ENCODE measurements around the gene PPP1R15B.

The PPP1R15B gene

GRCh38 chr1:204356997-204357396, 54.6 kb downstream of the PPP1R15B start:
- TF ChIP-seq USF1 (IDR thresholded peaks at IDR 0.05): no peak
- no peak for TF ChIP-seq TEAD4 (IDR thresholded peaks at IDR 0.05)
- no peak for TF ChIP-seq TAF1 (IDR thresholded peaks at IDR 0.05; ENCODE audit: low read depth)
- no peak for TF ChIP-seq NFIC (IDR thresholded peaks at IDR 0.05)
- no peak for TF ChIP-seq CREB1 (IDR thresholded peaks at IDR 0.05; ENCODE audit: low read depth)
- no peak for TF ChIP-seq MAX (IDR thresholded peaks at IDR 0.05)
- TF ChIP-seq TCF12 (IDR thresholded peaks at IDR 0.05; ENCODE audit: low read depth): no peak
- TF ChIP-seq FOXM1 (IDR thresholded peaks at IDR 0.05; ENCODE audit: borderline replicate concordance, low read depth): no peak
- no peak for TF ChIP-seq YY1 (IDR thresholded peaks at IDR 0.05; ENCODE audit: low read depth)
- TF ChIP-seq EGR1 (IDR thresholded peaks at IDR 0.05): no peak
- no peak for TF ChIP-seq CEBPB (IDR thresholded peaks at IDR 0.05)
- TF ChIP-seq REST (IDR thresholded peaks at IDR 0.05; ENCODE audit: low read depth): no peak
- no peak for TF ChIP-seq EP300 (IDR thresholded peaks at IDR 0.05; ENCODE audit: borderline replicate concordance)
- no peak for TF ChIP-seq ZBTB7A (IDR thresholded peaks at IDR 0.05; ENCODE audit: low read depth)
- no peak for TF ChIP-seq RAD21 (IDR thresholded peaks at IDR 0.05; ENCODE audit: low read depth)

GRCh38 chr1:204355913-204356312, 55.7 kb downstream of the PPP1R15B start:
- TF ChIP-seq CREB1 (IDR thresholded peaks at IDR 0.05; ENCODE audit: low read depth) (no peak), RAD21 (IDR thresholded peaks at IDR 0.05; ENCODE audit: low read depth) (no peak), NFIC (IDR thresholded peaks at IDR 0.05) (no peak), ZBTB7A (IDR thresholded peaks at IDR 0.05; ENCODE audit: low read depth) (no peak), USF1 (IDR thresholded peaks at IDR 0.05) (no peak), TCF12 (IDR thresholded peaks at IDR 0.05; ENCODE audit: low read depth) (no peak), FOXM1 (IDR thresholded peaks at IDR 0.05; ENCODE audit: borderline replicate concordance, low read depth) (no peak), EP300 (IDR thresholded peaks at IDR 0.05; ENCODE audit: borderline replicate concordance) (no peak), TEAD4 (IDR thresholded peaks at IDR 0.05) (no peak), YY1 (IDR thresholded peaks at IDR 0.05; ENCODE audit: low read depth) (no peak), TAF1 (IDR thresholded peaks at IDR 0.05; ENCODE audit: low read depth) (no peak)

GRCh38 chr1:204354579-204354978, 57.0 kb downstream of the PPP1R15B start:
- TF ChIP-seq FOXM1 (IDR thresholded peaks at IDR 0.05; ENCODE audit: borderline replicate concordance, low read depth) (no peak), MAX (IDR thresholded peaks at IDR 0.05) (no peak), REST (IDR thresholded peaks at IDR 0.05; ENCODE audit: low read depth) (no peak), CREB1 (IDR thresholded peaks at IDR 0.05; ENCODE audit: low read depth) (no peak)

Data from Ishikawa (cell line).